ENCODE measurements around the gene INF2. TPM values are rescaled to one million over a fixed set of nuclear protein-coding genes. Genes with fewer than 3 reads are reported as not detected.
"Not testable (repeated sequence)": the region's sequence is repeated elsewhere in the genome, so short reads cannot be mapped to it uniquely, and the experiment has no call there.

INF2 gene
- polyA plus RNA-seq, 1 donor (not counting 4 experiments of a cell fraction or from before 2014, with no cell fraction given) = 22.6 TPM

- DNase-seq (ENCODE audit: low read depth, low spot score) = no peak
- no peak overlapping the region for H2AFZ ChIP-seq (ENCODE audit: control insufficient read depth, low read length)
Measured at GRCh38 chr14:104651876-104652260, 37.5 kb upstream of the INF2 start.

DNA sequence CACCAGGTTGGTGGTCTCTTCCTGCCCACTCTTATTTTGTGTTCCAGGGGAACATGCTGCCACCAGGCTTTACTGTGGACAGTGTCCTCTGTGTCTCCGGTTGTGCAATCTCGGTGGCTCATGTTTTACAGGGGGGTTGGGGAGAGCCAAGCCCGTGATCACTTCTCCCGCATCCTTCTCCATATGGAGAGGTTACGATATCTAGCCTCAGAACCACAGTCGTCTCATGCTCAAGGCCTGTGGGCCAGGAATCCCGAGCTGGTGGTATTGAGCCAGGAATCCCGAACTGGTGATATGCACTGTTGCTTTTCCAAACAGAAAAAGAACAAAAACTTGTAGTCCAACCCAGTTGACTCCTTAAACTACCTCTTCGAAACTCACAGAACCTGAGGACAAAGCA, 37.0 kb upstream of the INF2 start:
- H3K9me1 ChIP-seq (ENCODE audit: control insufficient read depth, extremely low read depth, insufficient read depth, low read length) = no peaks in the 10 kb centered on the region
- no peak overlapping the region for H3K4me2 ChIP-seq (ENCODE audit: control insufficient read depth, extremely low read depth, insufficient read depth, low read depth, low read length)
- H3K9me3 ChIP-seq (ENCODE audit: control insufficient read depth, low read depth, low read length) = peaks cover 3% of the 10 kb centered on the region
- H3K4me1 ChIP-seq (ENCODE audit: control insufficient read depth, extremely low read depth, insufficient read depth, low read length) = no peaks in the 10 kb centered on the region
- dilution Hi-C loops (cut with MboI; ENCODE audit: extremely low pct_ligation_motif_present, low sequenced_read_pairs) = no loop called here
- no peaks in the 10 kb centered on the region for H3K79me2 ChIP-seq (ENCODE audit: control insufficient read depth, insufficient read depth, low read length)
- H2AFZ ChIP-seq (ENCODE audit: control insufficient read depth, low read length) = no peak overlapping the region
- DNase-seq (ENCODE audit: low read depth, low spot score) (no peak), FAIRE-seq (no peak)
- no peaks in the 10 kb centered on the region for H4K20me1 ChIP-seq (ENCODE audit: control insufficient read depth, extremely low read depth, insufficient read depth, low read length)
- H3K27ac ChIP-seq (ENCODE audit: control insufficient read depth, insufficient read depth, low read length) = no peak overlapping the region
- no peak overlapping the region for H3K4me3 ChIP-seq (ENCODE audit: control insufficient read depth in 2 of 3, extremely low read depth in 1 of 3, insufficient read depth in 2 of 3, low read depth in 1 of 3, low read length in 3 of 3)
- no peak for TF ChIP-seq CTCF (optimal IDR thresholded peaks at IDR 0.05 in 1 of 3, IDR thresholded peaks at IDR 0.05 in 1 of 3, conservative IDR thresholded peaks at IDR 0.05 in 1 of 3; ENCODE audit: extremely low read depth in 1 of 3, insufficient read depth in 2 of 3, low read length in 3 of 3)
- no peak for TF ChIP-seq EZH2 (IDR thresholded peaks at IDR 0.05; ENCODE audit: low read length)
- H3K27me3 ChIP-seq (ENCODE audit: control insufficient read depth, extremely low read depth, insufficient read depth, low read length) = peaks cover 10% of the 10 kb centered on the region
- H3K36me3 ChIP-seq (ENCODE audit: control insufficient read depth in 2 of 2, extremely low read depth in 1 of 2, insufficient read depth in 2 of 2, low read length in 2 of 2) = no peaks in the 10 kb centered on the region
- no peak overlapping the region for H3K9ac ChIP-seq (ENCODE audit: control insufficient read depth, extremely low read depth, insufficient read depth, low read length)

More at GRCh38 chr14:104651876-104652260, 37.5 kb upstream of the INF2 start:
- no peaks in the 10 kb centered on the region for H3K36me3 ChIP-seq (ENCODE audit: control insufficient read depth in 2 of 2, extremely low read depth in 1 of 2, insufficient read depth in 2 of 2, low read length in 2 of 2)
- TF ChIP-seq CTCF (optimal IDR thresholded peaks at IDR 0.05 in 1 of 3, IDR thresholded peaks at IDR 0.05 in 1 of 3, conservative IDR thresholded peaks at IDR 0.05 in 1 of 3; ENCODE audit: extremely low read depth in 1 of 3, insufficient read depth in 2 of 3, low read length in 3 of 3) (no peak), EZH2 (IDR thresholded peaks at IDR 0.05; ENCODE audit: low read length) (no peak)
- H3K4me2 ChIP-seq (ENCODE audit: control insufficient read depth, extremely low read depth, insufficient read depth, low read depth, low read length) = no peak overlapping the region
- no peak for FAIRE-seq
- H3K9ac ChIP-seq (ENCODE audit: control insufficient read depth, extremely low read depth, insufficient read depth, low read length) = no peak overlapping the region
- no peaks in the 10 kb centered on the region for H3K4me1 ChIP-seq (ENCODE audit: control insufficient read depth, extremely low read depth, insufficient read depth, low read length)
- no peak overlapping the region for H3K27ac ChIP-seq (ENCODE audit: control insufficient read depth, insufficient read depth, low read length)
- H4K20me1 ChIP-seq (ENCODE audit: control insufficient read depth, extremely low read depth, insufficient read depth, low read length) = no peaks in the 10 kb centered on the region
- no peaks in the 10 kb centered on the region for H3K79me2 ChIP-seq (ENCODE audit: control insufficient read depth, insufficient read depth, low read length)
- H3K27me3 ChIP-seq (ENCODE audit: control insufficient read depth, extremely low read depth, insufficient read depth, low read length) = peaks cover 10% of the 10 kb centered on the region
- H3K9me3 ChIP-seq (ENCODE audit: control insufficient read depth, low read depth, low read length) = peaks cover 3% of the 10 kb centered on the region
- H3K4me3 ChIP-seq (ENCODE audit: control insufficient read depth in 2 of 3, extremely low read depth in 1 of 3, insufficient read depth in 2 of 3, low read depth in 1 of 3, low read length in 3 of 3) = no peak overlapping the region
- H3K9me1 ChIP-seq (ENCODE audit: control insufficient read depth, extremely low read depth, insufficient read depth, low read length) = no peaks in the 10 kb centered on the region
- dilution Hi-C loops (cut with MboI; ENCODE audit: extremely low pct_ligation_motif_present, low sequenced_read_pairs) = no loop called here

DNA sequence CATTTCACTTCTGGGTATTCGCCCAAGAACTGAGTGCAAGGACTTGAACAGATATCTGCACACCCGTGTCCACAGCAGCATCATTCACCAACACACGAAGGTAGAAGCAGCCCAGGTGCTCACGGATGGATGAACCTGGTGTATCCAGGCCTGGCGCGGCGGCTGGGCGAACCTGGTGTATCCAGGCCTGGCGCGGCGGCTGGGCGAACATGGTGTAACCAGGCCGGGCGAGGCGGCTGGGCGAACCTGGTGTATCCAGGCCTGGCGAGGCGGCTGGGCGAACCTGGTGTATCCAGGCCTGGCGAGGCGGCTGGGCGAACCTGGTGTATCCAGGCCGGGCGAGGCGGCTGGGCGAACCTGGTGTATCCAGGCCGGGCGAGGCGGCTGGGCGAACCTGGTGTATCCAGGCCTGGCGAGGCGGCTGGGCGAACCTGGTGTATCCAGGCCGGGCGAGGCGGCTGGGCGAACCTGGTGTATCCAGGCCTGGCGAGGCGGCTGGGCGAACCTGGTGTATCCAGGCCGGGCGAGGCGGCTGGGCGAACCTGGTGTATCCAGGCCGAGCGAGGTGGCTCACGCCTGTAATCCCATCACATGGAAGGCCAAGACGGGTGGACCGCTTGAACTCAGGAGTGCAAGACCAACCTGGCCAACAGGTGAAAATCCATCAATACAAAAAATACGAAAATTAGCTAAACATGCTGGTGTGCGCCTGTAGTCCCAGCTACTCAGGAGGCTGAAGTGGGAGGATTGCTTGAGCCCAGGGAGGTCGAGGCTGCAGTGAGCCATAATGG, 36.1 kb upstream of the INF2 start:
- FAIRE-seq; dilution Hi-C loops (cut with MboI; ENCODE audit: extremely low pct_ligation_motif_present, low sequenced_read_pairs); H3K36me3 ChIP-seq (ENCODE audit: control insufficient read depth in 2 of 2, extremely low read depth in 1 of 2, insufficient read depth in 2 of 2, low read length in 2 of 2); H3K79me2 ChIP-seq (ENCODE audit: control insufficient read depth, insufficient read depth, low read length); H2AFZ ChIP-seq (ENCODE audit: control insufficient read depth, low read length); H3K27ac ChIP-seq (ENCODE audit: control insufficient read depth, insufficient read depth, low read length); H3K4me2 ChIP-seq (ENCODE audit: control insufficient read depth, extremely low read depth, insufficient read depth, low read depth, low read length); DNase-seq (ENCODE audit: low read depth, low spot score); H3K4me3 ChIP-seq (ENCODE audit: control insufficient read depth in 2 of 3, extremely low read depth in 1 of 3, insufficient read depth in 2 of 3, low read depth in 1 of 3, low read length in 3 of 3); H3K9me1 ChIP-seq (ENCODE audit: control insufficient read depth, extremely low read depth, insufficient read depth, low read length); H4K20me1 ChIP-seq (ENCODE audit: control insufficient read depth, extremely low read depth, insufficient read depth, low read length); H3K4me1 ChIP-seq (ENCODE audit: control insufficient read depth, extremely low read depth, insufficient read depth, low read length); H3K9ac ChIP-seq (ENCODE audit: control insufficient read depth, extremely low read depth, insufficient read depth, low read length); H3K9me3 ChIP-seq (ENCODE audit: control insufficient read depth, low read depth, low read length): not testable (repeated sequence)
- peaks cover 14% of the 10 kb centered on the region for H3K27me3 ChIP-seq (ENCODE audit: control insufficient read depth, extremely low read depth, insufficient read depth, low read length)

Data from keratinocyte (primary cell).